Osteocyte (in vitro differentiated cells): ENCODE measurements around the gene BTRC. TPM values are rescaled to one million over a fixed set of nuclear protein-coding genes. Genes with fewer than 3 reads are reported as not detected.
A peak's percentile ranks its signal among the peaks of the same experiment; 100 is the strongest.

ENCODE experiments used
- DNase-seq: peaks from one replicate; pipeline ENCODE4 v3.0.0; 2021; ENCODE audit warnings: mixed read lengths; ENCODE audit not compliant: unreplicated experiment; ENCODE audit errors: extremely low spot score
- H3K27ac Mint-ChIP-seq: one replicate; pipeline ENCODE4 v1.8.0; 2021; ENCODE audit warnings: mild to moderate bottlenecking, mixed read lengths; ENCODE audit not compliant: unreplicated experiment
- H3K27me3 Mint-ChIP-seq: one replicate; pipeline ENCODE4 v1.8.0; 2021; ENCODE audit warnings: mixed read lengths; ENCODE audit not compliant: unreplicated experiment
- H3K36me3 Mint-ChIP-seq: one replicate; pipeline ENCODE4 v1.8.0; 2021; ENCODE audit warnings: mixed read lengths; ENCODE audit not compliant: unreplicated experiment
- H3K4me1 Mint-ChIP-seq: one replicate; pipeline ENCODE4 v1.8.0; 2021; ENCODE audit warnings: mixed read lengths; ENCODE audit not compliant: unreplicated experiment
- H3K4me3 Mint-ChIP-seq: one replicate; pipeline ENCODE4 v1.8.0; 2021; ENCODE audit warnings: mild to moderate bottlenecking, moderate library complexity, mixed read lengths; ENCODE audit not compliant: unreplicated experiment
- H3K9me3 Mint-ChIP-seq: one replicate; pipeline ENCODE4 v1.8.0; 2021; ENCODE audit warnings: mixed read lengths; ENCODE audit not compliant: unreplicated experiment
- CTCF ChIP-seq: fragments of 200-600 bp; sonication (generic); IDR thresholded peaks from 2 replicates; pipeline ENCODE4 v1.5.0; 2021; ENCODE audit warnings: antibody characterized with exemption, mild to moderate bottlenecking, moderate library complexity
- total RNA-seq: library from RNA; stranded (reverse); gene quantifications from 2 replicates; pipeline ENCODE4 v1.2.1, GENCODE V29; 2021

Gene BTRC
- total RNA-seq, 1 donor from 2014 or later, result 28.9 TPM

GRCh38 chr10:101428036-101428435, 74.1 kb downstream of the BTRC start:
- Mint-ChIP-seq H3K27me3 (no peaks in the 10 kb centered on the region), H3K4me3 (no peak overlapping the region), H3K9me3 (no peaks in the 10 kb centered on the region), H3K27ac (no peak overlapping the region), H3K4me1 (no peaks in the 10 kb centered on the region), H3K36me3 (peaks cover 5% of the 10 kb centered on the region)
- TF ChIP-seq CTCF, result no peak
- no peak for DNase-seq

- Mint-ChIP-seq H3K27ac (no peak overlapping the region), H3K4me1 (no peaks in the 10 kb centered on the region), H3K36me3 (peaks cover 5% of the 10 kb centered on the region), H3K9me3 (no peaks in the 10 kb centered on the region), H3K27me3 (no peaks in the 10 kb centered on the region), H3K4me3 (no peak overlapping the region)
- no peak for DNase-seq
- TF ChIP-seq CTCF, result no peak
Measured at GRCh38 chr10:101429423-101429822, 75.5 kb downstream of the BTRC start.

- no peak overlapping the region for H3K27ac Mint-ChIP-seq
- H3K27me3 Mint-ChIP-seq, result no peaks in the 10 kb centered on the region
- no peak for TF ChIP-seq CTCF
- no peaks in the 10 kb centered on the region for H3K4me1 Mint-ChIP-seq
- no peaks in the 10 kb centered on the region for H3K9me3 Mint-ChIP-seq
- no peak for DNase-seq
- H3K36me3 Mint-ChIP-seq, result peaks cover 9% of the 10 kb centered on the region
- H3K4me3 Mint-ChIP-seq, result no peak overlapping the region
Measured at GRCh38 chr10:101436302-101436701, 82.3 kb downstream of the BTRC start.

GRCh38 chr10:101438881-101439391, 85.0 kb downstream of the BTRC start:
- TF ChIP-seq CTCF, result no peak
- H3K9me3 Mint-ChIP-seq, result no peaks in the 10 kb centered on the region
- H3K27me3 Mint-ChIP-seq, result no peaks in the 10 kb centered on the region
- H3K4me1 Mint-ChIP-seq, result peaks cover 2% of the 10 kb centered on the region
- DNase-seq, result no peak
- no peak overlapping the region for H3K4me3 Mint-ChIP-seq
- H3K27ac Mint-ChIP-seq, result no peak overlapping the region
- H3K36me3 Mint-ChIP-seq, result peaks cover 4% of the 10 kb centered on the region

GRCh38 chr10:101441541-101442455, 87.8 kb downstream of the BTRC start:
- peak; percentile 71 for TF ChIP-seq CTCF
- no peaks in the 10 kb centered on the region for H3K27me3 Mint-ChIP-seq
- H3K4me3 Mint-ChIP-seq, result no peak overlapping the region
- H3K36me3 Mint-ChIP-seq, result no peaks in the 10 kb centered on the region
- DNase-seq, result no peak
- H3K4me1 Mint-ChIP-seq, result peaks cover 9% of the 10 kb centered on the region
- no peak overlapping the region for H3K27ac Mint-ChIP-seq
- no peaks in the 10 kb centered on the region for H3K9me3 Mint-ChIP-seq
